Stimulated activated CD8-positive, alpha-beta memory T cell treated with anti-CD3 and anti-CD28 coated beads, Interleukin-2, amount 100 ng/mL, for 1 hour (primary cell): ENCODE results near the gene SMIM44.

Experiments
- DNase-seq, 2 donors: peaks; one replicate each; pipeline ENCODE4 v3.0.0-alpha.2; 2020; ENCODE audit warnings: low read depth in 2 of 2

The SMIM44 gene

GRCh38 chr19:3477506-3477905, 5.7 kb downstream of the SMIM44 start:
- DNase-seq: no peak

- no peak for DNase-seq
Observed at GRCh38 chr19:3476830-3477229, 6.4 kb downstream of the SMIM44 start.

DNA sequence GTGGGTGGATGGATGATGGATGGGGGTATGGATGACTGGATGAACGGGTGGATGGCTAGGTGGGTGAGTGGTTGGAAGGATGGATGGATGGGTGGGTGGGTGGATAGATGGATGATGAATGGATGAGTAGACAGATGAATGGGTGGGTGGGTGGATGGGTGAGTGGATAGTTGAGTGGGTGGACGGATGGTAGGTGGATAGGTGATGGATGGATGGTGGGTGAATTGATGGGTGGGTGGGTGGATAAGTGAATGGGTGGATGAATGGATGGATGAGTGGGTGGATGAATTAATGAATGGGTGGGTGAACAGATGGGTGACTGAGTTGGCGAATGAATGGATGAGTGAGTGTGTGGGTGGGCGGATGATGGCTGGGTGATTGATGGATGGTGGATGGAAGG, 7.8 kb downstream of the SMIM44 start:
- no peak for DNase-seq

DNA sequence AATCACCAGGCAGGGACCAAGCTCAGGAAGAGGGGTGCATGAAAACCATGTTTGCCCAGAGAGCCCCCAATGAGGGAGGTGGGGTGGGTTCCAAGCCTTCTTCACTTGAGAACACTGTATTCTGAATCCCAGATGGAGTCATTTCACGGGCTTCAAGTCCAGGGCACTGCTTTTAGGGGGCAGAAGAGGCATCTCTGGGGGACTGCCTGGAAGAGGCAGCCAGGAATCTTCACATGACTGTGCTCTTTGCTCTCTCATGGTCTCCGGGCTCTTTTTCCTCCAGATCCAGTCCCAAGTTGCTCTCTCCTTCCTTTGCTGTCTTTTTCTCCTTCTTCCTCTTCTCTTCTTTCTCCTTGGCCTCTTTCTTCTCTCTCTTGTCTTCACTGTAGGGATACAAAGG, 8.6 kb downstream of the SMIM44 start:
- no peak for DNase-seq

DNA sequence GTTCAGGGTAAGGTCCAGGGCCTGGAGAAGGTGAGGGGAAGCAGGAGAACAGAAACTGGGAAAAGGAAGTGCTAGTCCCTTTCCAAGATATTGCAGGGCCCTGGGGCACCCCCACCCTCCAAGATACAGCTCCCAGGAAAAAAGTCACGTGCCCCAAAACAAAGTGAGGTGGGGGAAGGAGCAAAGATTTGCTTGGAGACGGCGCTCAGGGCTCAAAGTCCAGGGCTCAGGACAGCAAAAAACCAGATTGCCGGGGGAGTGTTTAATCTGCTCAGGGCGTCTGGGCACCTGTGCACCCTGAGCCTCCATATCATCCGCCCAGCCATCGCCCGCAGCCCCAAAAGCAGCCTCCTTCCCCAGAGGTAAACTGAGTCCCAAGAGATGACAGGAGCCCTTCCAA, 9.2 kb downstream of the SMIM44 start:
- DNase-seq: no peak

GRCh38 chr19:3471954-3472655, 11.1 kb downstream of the SMIM44 start:
- peak in 1 of 2 donors; percentile 14 for DNase-seq

- no peak for DNase-seq
Observed at GRCh38 chr19:3470500-3471128, 12.6 kb downstream of the SMIM44 start.

DNA sequence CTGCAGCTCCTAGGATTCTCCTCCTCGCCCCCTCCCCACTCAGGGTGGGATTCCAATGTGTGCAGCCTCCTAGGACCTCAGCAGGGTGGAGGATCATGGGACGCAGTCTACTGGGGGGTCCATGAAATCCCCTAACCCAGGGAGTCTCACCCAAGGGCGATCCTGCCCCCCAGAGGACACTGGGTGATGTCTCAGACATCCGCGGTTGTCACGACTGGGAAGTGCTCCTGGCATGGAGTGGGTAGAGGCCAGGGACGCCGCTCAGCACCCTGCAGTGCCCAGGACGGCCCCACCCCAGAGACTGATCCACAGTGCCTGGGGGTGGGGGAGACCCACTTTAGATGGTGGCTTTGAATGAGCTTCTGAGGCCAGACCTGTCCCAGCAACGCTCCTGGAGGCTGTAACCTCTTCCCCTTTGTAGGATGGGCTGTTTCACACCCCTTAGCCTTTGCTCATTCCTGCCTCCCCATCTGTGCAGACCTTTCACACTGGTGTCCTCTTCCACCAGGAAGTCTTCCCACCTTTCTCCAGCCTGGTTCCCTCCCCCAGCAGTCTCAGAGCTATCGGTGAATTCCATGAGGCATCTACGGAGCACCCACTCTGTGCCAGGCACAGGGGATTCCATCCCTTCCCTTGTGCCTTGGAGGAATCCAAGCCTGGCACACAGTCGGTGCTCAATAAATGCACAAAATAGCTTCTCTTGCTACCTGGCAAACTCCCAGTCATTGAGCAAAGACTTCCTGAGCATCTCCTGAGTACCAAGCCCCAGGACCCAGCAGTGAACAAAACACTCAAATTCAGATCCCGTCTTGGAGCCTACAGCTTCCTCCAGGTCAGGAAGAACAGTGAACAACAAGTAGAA, 13.4 kb downstream of the SMIM44 start:
- DNase-seq: no peak

- no peak for DNase-seq
Observed at GRCh38 chr19:3468211-3468610, 15.0 kb downstream of the SMIM44 start.

- no peak for DNase-seq
Observed at GRCh38 chr19:3467437-3468198, 15.6 kb downstream of the SMIM44 start.

DNA sequence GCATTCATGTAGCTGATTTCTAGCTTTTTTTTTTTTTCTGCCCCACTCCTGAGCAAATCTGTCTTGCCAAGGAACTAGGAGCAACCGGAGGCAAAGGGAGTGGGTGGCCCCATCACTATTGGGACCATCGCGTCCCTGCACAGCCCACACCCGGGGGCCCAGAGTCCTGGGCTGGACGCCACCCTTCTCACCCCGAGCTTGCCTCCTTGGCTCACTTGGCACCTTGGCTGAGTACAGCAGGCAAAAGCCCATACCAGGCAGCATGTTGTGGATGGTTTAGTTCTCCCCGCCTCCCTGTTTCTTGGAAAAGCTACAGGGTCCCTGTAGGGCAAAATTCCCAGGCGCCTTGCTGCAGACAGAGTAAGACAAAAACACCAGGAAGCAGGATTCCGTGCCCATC, 16.6 kb downstream of the SMIM44 start:
- DNase-seq: no peak

- DNase-seq: no peak
Observed at GRCh38 chr19:3465552-3465951, 17.7 kb downstream of the SMIM44 start.

GRCh38 chr19:3464587-3465235, 18.5 kb downstream of the SMIM44 start:
- DNase-seq: no peak

GRCh38 chr19:3463714-3464586, 19.3 kb downstream of the SMIM44 start:
- no peak for DNase-seq

DNA sequence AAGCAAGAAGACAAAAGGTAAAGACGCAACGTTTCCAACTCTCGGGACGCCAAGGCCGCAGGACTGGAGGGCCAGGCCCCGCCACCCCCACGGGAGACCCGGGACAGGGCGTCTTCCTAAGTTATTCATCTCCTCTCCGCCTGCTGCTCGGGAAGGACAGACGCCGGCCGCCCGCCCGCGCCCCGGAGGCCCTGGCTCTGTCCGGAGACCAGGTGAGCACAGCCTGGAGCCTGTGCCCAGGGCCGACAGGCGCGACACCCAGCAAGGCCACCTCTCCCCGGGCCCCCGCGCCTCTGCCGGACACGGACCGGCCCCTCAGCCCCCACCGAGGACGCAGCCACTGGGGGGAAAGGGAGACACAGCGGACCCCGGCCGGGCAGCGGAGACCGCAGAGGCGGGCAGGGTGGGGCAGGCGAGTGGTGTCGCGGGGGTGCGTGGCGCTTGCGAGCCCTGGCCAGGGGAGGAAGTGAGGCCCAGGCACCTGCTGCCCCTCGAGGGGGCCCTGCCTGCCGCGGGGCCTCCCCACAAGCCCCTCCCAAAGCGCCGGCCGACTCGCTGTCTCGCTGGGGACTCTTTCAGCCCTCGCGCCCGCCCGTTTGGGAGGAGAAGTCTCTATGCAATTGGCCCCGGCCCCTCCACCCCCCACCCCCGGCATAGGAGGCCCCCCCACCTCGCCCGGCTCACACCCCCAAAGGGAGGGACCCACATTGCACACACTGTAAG, 20.1 kb downstream of the SMIM44 start:
- DNase-seq: no peak

DNA sequence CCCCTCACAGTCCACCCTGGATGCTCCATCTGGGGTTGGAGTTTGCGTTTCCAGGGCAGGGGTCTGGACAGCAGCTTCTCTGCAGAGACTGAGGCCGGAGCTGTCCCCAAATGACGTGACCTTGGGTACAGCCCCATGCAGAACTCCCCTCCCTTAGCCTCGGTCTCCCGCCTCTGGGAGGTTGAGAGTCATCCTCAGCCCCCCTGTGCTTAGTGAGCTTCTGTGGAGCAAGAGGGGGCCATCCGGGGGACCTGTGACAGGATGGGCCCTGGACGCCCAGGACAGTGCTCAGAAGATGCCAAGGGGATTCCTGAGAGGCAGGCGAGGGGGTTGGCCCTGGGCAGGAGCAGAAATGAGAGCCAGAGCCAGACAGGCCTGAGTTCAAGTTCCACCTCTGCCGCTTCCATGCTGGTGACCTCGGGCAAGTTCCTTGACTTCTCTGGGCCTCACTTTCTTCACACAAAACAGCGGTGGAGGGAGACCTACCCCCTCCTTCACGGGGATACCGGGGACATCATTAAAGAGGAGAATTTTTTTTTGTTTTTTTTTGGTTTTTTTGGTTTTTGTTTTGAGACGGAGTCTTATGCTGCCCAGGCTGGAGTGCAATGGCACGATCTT, 23.2 kb downstream of the SMIM44 start:
- DNase-seq: no peak

DNA sequence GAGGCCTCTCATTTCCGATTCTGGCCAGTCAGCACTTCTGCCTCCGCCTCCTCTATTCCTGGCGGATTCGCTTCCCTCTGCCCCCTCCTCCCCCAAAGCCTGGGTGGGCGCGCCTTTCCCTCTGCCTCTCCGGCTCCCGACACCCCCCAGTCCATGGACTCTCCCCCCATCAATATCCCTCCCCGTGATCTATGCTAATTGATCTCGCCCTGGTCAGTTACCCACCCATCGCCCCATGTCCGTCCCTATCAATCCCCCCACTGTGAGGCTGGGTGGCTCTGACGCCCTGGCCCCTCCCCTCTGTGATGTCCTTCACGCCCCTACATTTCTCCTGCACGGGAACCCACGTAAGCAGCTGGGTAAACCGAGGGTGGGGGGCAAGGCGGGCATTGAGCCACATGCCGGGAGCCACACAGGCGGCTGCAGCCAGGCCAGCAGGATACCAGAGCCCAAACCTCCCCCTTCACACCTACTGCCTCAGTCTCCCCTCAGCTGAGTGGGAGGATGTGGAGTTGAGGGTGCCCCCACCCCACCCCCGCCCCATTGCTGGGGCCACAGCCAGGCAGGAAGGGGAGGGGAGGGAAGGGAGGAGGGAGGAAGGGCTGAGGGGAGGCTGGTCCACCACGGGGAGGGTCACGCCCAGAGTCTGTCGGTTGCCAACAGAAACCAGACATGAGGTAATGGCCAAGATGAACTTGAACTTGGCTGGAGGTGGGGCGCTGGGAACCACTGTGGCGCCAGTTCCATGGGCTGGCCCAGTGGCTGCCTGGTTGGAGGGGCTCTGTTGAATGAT, 24.0 kb downstream of the SMIM44 start:
- DNase-seq: no peak

- DNase-seq: no peak
Observed at GRCh38 chr19:3458229-3459088, 24.8 kb downstream of the SMIM44 start.
